Fibroblast of pulmonary artery (primary cell): ENCODE results near the gene RABGEF1.
"Not testable (repeated sequence)": the region's sequence is repeated elsewhere in the genome, so short reads cannot be mapped to it uniquely, and the experiment has no call there.

Source experiments
- DNase-seq: peaks from one replicate; pipeline ENCODE4 v3.0.0-alpha.2; 2010; ENCODE audit warnings: low read depth
- H3K4me3 ChIP-seq: replicated peaks from 2 replicates; pipeline ENCODE4 v1.5.1; 2011; ENCODE audit warnings: low read depth, mild to moderate bottlenecking, control low read depth, low read length, moderate library complexity
- CTCF ChIP-seq: IDR thresholded peaks from 2 replicates; pipeline ENCODE4 v1.5.1; 2011; ENCODE audit warnings: mild to moderate bottlenecking, control low read depth, low read length, inconsistent platforms; ENCODE audit errors: missing control alignments

RABGEF1 gene

GRCh38 chr7:66741710-66742049 lies 1.1 kb downstream of the RABGEF1 start:
- peak; percentile 35 for DNase-seq
- H3K4me3 ChIP-seq = peak overlapping the region; percentile 89
- no peak for TF ChIP-seq CTCF

GRCh38 chr7:66742298-66742697 lies 1.8 kb downstream of the RABGEF1 start:
- H3K4me3 ChIP-seq = peak overlapping the region; percentile 30
- peak; percentile 28 for DNase-seq

- H3K4me3 ChIP-seq = no peak overlapping the region
- TF ChIP-seq CTCF = no peak
- DNase-seq = no peak
These were observed 3.4 kb downstream of the RABGEF1 start for GRCh38 chr7:66743920-66744319.

GRCh38 chr7:66747385-66747784 lies 6.9 kb downstream of the RABGEF1 start:
- no peak for DNase-seq
- no peak overlapping the region for H3K4me3 ChIP-seq
- no peak for TF ChIP-seq CTCF

- no peak for TF ChIP-seq CTCF
- H3K4me3 ChIP-seq = no peak overlapping the region
- DNase-seq = peak; percentile 20
These were observed 7.5 kb downstream of the RABGEF1 start for GRCh38 chr7:66747881-66748511.

- DNase-seq = no peak
- H3K4me3 ChIP-seq = no peak overlapping the region
- TF ChIP-seq CTCF = no peak
These were observed 8.3 kb downstream of the RABGEF1 start for GRCh38 chr7:66748791-66749190.

GRCh38 chr7:66751945-66752344 lies 11.4 kb downstream of the RABGEF1 start:
- no peak overlapping the region for H3K4me3 ChIP-seq
- DNase-seq = no peak
- TF ChIP-seq CTCF = no peak

GRCh38 chr7:66754541-66754940 lies 14.0 kb downstream of the RABGEF1 start:
- no peak for TF ChIP-seq CTCF
- no peak for DNase-seq
- H3K4me3 ChIP-seq = no peak overlapping the region

GRCh38 chr7:66755059-66755458 lies 14.5 kb downstream of the RABGEF1 start:
- H3K4me3 ChIP-seq, DNase-seq: not testable (repeated sequence)

GRCh38 chr7:66756227-66756626 lies 15.7 kb downstream of the RABGEF1 start:
- not testable (repeated sequence) for DNase-seq, H3K4me3 ChIP-seq
